OCI-M1 (cell line): ENCODE measurements around the gene COPE.

Experiments
- DNase-seq: peaks from one replicate; lab custom pipeline; 2025; lab: John Stamatoyannopoulos, UW

Gene COPE

GRCh38 chr19:18895038-18895823 is 24.0 kb downstream of the COPE start:
- DNase-seq, result peak; percentile 93

DNA sequence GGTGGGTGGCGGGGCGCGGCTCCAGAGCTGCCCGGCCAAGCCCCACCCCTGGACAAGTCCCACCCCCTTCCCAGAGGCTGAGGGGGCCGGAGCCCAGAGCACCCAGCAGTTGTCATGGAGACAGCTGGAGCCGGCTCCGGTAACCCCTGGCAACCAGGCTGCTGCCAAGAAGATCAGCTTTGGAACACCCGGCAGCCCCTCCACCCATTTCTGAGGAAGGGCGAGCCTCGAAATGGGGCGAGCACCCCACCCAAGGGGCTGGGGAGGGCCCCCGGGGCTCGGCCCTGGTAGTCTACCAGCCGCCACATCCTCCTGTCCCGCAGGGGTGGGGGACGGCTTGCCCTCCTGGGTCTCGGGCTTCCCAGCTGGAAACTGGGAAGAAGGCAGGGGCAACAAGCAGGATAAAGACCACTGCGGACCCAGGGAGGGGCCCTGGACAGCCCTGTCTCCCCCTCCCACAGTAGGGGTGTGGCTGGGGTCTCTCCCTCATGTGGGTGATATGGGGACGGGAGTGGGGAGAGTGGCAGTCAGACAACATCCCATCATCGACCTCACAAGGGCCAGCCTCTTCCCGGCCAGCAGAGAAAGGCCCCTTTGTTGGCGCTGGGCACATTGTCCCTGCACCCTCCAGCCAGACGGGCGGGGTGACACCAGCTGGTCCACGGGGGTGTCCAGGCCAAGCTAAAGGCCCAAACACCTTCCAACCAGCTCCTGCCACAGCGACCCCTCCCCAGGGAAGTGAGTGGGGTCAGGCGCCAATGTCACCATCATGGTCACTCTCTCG is 24.7 kb downstream of the COPE start:
- no peak for DNase-seq

- no peak for DNase-seq
Observed at GRCh38 chr19:18893587-18894253, 25.5 kb downstream of the COPE start.

GRCh38 chr19:18889949-18890745 is 29.0 kb downstream of the COPE start:
- no peak for DNase-seq

DNA sequence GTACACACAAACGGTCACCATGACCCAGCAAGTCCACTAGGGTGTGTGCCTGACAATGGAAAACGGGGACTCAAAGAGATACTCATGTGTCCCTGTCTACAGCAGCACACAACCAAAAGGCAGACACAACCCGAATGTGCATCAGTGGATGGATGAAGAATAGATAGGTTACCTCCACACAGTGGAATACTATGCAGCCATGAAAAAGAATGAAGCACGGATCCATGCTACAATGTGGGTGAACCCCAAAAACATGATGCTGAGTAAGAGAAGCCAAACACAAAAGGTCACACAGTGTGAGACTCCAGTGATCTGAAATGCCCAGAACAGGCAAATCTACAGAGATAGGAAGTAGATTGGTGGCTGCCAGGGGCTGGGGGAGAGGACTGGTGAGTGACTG is 32.2 kb downstream of the COPE start:
- no peak for DNase-seq

DNA sequence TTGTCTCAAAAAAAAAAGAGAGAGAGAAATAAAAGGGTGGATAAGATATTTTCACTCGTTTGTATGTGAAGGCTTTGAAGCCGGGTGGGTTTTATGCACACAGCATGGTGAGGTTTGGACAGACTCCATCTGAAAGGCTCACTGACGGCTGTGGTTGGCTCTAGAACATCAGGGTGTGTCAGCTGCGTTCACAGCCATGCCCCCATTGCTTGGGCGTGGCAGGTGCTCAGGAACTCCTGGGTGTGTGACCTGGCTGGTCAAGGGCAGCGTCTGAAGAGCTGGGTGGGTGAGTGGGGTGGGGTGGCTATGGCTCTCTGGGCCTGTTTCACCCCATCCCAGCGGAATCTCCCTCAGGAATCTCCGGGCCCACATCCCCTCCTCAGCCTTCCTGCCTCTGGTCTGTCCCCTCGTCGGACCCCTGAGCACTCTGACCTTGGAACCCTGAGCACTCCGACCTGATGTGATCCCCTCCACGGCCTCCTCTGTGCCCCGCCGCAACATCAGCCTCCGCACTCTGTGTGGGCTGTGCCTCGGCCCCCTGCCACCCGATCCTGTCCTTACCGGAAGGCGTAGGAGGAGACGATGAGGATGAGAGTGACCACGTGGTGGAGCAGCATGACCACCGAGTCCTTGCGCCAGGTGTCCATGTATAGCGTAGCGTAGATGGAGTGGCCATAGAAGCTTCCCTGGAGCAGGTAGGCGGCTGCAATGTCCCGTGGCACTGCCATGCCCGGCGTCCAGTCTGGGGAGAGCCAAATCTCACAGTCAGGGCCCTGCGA is 35.5 kb downstream of the COPE start:
- DNase-seq, result no peak

DNA sequence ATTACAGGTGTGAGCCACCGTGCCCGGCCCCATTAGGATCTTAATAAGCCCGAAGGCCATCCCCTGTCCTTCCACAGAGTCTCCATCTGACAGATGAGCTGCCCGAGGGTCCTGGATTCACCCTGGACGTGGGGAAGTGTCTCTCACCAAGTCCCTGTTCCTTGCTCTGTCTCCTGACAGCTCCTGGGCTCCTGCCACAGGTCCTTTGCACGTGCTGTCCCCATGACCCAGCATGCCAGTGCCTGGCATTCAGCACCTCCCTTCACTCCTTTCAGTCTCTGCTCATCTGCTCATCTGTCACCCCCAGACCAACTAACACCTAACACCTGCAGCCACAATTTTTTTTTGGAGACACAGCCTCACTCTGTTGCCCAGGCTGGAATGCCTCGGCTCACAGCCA is 37.7 kb downstream of the COPE start:
- DNase-seq, result no peak

DNA sequence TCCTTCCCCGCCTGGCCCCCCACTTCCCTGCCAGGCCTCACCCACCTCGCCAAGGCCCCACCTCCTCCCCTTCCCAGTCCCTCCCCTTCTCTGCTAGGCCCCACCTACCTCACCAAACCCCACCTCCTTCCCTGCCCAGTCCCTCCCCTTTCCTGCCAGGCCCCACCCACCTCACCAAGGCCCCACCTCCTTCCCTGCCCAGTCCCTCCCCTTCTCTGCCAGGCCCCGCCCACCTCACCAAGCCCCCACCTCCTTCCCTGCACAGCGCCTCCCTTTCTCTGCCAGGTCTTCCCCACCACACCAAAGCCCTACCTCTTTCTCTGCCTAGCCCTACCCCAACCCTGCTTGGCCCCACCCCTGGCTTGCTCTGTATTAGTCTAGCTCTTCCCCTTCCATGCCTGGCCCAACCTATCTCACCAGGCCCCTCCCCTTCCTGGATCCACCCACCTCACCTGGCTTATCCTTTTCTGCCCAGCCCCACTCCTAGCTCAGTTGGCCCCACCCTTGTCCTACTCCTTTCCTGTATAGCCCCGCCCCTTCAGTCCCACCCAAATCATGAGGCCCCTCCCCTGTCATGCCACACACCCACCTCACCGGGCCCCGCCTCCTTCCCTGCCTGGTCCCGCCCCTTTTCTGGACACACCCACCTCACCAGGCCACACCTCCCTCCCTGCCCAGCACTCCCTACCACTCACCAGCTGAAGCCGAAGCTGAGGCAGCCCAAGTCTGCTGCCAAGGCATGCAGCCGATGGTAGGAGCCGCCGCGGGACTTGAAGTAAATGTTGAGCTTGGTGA is 39.4 kb downstream of the COPE start:
- DNase-seq, result peak; percentile 73

- DNase-seq, result no peak
Observed at GRCh38 chr19:18878858-18879578, 40.2 kb downstream of the COPE start.

DNA sequence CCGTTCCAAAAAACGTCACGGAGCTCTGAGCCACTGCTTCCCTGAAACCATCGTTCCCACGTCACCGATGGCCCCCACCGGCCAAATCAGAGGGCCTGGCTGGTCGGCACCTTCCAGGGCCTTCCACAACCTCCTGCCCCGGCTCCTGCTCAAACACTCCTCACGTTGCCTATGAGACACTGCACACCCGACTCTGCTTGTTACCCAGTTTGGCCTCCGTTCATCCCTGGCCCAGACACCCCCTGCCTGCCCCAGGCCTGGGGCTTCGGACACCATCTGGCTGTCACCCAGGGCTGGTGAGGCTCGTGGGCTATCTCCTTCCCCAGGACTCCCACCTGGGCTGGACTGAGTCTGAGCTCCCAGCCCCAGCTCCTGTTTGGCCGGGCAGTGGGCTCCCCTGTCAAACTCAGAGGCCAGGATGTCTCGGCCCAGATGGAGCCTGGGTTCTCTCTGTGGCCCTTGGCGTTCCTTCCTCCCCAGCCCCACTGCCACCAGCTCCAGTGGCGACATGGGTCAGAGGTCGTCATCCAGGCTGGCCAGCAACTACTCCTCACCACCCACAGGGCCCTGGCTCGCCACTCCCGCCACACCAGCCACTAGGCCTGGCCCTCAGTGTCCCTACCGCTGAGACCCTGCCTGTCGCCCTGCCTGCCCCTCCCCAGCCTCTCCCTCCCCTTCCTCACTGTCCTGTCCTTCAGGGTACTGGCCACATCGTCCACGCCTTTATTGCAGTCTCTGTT is 41.0 kb downstream of the COPE start:
- no peak for DNase-seq

DNA sequence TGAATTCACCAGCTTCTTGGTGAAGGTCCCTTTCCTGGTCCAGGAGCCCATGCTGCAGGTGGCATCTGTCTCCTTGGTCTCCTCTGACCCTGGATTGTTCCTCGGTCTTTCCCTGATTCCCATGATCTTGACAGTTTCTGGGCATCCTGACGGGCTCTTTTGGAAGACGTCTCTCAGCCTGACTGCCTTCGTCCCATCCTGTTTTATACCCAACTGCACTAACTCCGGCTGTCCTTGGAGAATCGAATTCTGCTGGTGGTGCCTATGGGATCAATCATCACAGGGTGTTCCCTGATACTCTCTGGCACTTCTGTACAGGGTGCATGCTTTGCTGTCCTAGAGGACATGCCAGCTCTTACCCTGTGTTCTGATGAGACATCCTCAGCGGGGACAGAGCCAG is 42.3 kb downstream of the COPE start:
- DNase-seq, result no peak

- DNase-seq, result no peak
Observed at GRCh38 chr19:18875726-18876125, 43.5 kb downstream of the COPE start.

DNA sequence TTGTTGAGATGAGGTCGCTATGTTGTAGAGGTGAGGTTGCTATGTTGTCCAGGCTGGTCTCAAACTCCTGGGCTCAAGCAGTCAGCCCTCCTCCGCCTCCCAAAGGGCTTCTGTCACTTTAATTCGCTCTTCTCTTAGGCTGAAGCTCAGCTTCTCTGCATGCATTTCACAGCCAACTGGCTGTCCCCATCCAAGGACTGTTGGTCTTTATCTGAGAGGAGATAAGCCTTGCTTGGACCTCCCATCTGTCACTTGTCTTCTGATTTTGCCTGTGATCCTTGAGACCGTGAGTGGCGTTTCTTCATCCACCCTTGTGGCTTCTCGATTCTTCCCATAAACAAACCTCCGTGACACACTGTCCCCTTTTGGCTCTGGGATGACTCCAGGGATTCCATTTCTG is 47.6 kb downstream of the COPE start:
- peak; percentile 12 for DNase-seq

GRCh38 chr19:18870531-18871172 is 48.5 kb downstream of the COPE start:
- no peak for DNase-seq

GRCh38 chr19:18869781-18870530 is 49.2 kb downstream of the COPE start:
- no peak for DNase-seq

DNA sequence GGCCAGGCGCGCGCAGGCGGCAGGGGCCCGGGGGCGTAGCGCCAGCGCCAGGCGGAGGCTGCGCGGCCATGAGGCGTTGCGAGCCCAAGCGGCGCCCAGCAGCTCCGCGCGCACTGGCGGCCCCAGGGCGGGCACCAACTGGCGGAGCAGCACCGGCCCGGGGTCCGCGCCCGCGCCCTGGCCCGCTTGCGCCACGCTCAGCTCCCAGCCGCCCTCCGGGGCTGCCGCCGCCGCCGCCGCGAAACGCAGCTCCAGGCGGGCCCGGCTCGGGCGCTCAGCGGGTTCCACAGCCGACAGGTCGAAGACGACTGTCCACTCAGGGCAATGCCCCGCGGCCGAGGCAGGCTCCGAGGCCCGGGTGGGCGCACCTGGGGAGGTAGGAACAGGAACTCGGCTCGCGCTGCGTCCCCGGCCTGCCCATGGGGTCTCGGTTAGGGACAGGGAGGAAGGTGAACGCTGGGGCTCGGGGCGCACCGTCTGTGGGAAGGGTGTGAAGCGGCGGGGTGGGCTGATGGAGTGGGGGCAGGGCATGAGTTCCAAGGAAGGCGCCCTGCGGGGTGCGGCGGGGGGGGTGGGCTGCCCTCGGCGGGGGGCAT is 50.1 kb downstream of the COPE start:
- no peak for DNase-seq

DNA sequence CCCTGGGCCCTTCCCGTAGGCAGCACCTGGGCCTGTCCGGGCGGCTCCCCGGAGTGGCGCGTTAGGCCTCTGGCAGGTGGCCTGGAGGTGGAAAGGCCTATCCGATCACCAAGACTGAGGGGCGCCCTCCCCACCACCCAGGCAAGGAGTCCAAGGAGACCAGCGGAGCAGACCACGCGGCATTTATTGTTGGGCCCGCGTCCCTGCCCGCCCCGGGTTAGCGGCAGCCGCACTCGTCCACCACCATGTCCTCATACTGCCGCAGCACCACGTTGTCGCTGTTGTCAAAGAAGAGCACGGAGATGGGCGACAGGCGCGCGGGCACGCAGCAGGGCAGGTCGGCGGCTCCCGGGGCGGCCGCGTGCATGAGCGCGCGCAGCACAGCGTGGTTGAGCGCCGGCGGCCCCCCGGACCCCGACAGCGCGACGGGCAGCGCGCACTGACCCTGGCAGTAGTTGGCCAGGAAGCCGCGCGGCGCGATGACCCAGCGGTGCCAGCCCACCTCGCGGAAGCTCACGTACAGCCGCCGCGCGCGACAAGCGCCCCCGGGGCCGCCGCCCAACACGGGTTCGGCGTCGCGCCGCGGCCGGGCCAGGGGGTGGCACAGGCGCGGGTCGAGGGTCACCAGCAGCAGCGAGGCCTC is 50.7 kb downstream of the COPE start:
- DNase-seq, result no peak
